NCI-H2107 (cell line): ENCODE data around the gene LRPAP1.

ENCODE experiments used
- DNase-seq: peaks from one replicate; lab custom pipeline; 2025; lab: John Stamatoyannopoulos, UW

Gene LRPAP1

DNA sequence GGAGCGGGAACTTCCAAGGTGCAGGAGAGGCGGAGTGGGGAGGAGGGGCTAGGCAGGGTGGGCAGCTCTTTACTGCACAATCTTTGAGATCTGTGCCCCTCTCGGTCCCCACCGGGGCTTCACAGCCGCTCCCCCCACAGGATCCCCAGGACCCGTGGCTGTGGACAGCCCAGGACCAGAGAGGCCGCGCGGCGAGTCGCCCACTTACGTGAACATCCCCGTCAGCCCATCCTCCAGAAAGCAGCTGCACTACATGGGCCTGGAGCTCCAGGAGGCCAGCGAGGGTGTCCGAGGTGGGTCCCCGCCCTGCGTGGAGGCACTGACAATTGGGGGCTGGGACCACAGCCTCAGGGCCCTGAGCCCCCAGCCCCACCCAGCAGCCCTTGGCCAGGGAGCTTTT, 32.1 kb downstream of the LRPAP1 start:
- no peak for DNase-seq

DNA sequence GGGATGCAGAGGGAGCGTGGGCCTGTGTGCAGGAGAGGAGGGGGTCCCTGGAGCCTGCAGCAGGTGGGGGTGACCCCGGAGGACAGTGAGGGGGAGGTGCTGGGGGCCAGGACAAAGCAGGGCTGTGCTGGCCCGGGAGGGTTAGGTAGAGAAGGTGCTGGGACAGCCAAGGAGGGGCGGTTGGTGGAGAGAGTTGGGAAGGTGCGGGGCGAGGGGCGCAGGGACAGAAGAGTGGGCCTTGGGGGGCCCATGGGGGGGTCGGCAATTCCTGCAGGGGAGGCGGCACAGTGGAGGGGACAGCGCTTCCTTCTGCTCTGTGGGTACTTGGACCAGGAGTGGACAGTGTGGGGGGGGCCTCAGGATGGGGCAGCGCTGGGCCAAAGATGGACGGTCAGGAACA, 32.5 kb downstream of the LRPAP1 start:
- DNase-seq = no peak

DNA sequence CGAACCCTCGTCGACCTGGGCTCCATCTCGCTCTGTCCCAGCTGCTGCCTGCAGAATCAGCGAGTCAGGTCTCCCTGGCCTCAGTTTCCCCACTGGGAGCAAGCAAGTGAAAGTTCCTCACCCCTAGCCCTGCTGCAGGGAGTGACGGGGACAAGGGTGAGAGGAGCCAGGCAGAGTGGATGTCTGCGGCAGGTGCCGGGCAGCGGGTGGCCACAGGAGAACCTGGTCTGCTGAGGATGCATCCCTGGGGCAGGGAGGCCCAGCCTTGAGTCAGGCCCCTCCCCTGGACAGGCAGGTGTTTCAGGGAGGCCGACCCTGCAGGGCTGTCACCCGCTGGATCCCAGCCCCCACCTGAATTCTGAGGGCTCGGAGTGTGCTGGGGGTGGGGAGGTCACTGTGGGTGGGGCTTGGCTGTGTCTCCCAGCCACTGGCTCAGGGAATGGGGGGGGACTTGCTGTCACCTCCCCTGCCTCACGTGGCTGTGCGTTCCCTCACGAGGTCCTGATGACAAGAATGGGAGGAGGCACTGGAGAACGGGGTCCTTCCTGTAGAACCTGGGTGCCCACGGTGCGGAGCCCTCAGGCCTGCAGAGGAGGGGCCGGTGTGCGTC, 33.2 kb downstream of the LRPAP1 start:
- DNase-seq = no peak

DNA sequence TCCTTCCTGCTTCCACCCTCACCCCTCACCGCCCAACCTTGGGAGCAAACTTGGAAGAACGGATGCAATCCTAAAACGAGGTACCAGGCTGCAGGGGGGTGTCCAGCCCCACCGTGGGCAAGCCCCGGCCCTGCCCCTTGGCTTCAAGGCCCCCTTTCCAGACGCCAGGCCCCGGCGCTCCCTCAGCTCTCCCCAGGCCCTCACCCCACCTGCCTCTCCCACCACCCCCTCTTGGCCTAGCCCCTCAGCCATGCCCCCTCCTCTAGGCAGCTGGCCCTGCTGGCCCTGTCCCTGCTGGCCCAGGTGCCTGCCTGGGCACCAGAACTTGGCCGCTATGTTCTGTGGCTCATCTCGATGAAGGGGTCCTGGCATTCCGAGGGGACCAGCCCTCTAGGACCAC, 33.8 kb downstream of the LRPAP1 start:
- no peak for DNase-seq

DNA sequence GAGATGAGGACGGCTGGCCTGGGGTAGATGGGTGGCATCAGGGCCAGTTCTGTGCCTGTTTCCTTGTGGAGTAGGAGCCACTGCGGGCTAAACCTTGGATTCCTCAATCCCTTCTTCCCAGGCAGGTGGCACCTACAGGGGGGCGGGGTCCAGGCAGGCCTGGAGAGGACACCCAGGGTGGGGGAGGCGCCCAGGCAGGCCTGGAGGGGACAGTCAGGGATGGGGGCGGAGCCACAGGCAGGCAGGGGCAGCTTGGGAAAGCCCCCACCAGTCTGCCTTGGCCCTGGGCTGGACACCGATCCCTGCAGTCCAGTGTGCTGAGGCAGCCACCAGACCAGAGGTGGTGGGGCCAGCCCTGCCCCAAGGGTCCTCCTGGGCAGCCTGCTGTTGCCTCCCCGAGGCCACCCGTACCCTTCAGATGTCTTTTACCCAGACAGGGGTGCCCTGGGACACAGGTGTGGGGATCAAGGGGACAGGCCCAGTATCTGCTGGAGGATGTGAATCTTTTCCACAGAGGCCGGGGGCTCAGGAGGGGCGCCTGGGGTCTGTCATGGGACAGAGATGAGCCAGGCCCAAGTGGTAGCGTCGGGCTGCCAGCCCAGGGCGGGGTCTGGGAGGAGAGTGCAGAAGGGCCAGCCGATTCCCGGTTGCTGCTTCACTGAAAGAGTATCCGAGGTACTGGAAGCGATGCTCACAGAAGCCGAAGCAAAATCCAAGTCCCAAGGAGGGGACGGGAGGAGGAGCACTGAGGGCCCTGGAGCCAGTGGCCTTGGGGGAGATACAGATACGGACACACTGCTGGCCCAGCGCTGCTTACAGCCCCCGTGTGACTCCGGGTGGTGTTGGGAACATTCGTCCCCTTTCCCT, 34.5 kb downstream of the LRPAP1 start:
- no peak for DNase-seq

DNA sequence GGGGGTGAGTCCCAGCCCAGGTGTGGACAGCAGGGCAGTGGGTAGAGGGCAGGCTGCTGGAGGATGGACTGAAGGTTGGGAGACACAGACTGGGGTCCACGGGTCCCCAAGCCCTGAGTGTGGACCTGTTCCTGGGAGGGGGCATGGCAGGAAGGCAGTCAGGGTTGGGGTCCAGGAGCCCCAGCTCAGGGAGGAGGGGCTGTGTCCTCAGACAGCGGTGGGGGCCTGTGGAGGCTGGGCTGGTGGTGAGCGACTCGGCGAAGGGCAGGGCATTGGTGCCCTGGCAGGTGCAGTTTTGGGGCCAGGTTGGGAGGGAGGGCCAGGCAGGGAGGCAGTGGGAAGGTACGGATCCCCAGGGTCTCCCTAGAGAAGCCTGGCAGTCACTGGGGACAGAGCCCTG, 35.1 kb downstream of the LRPAP1 start:
- no peak for DNase-seq

DNA sequence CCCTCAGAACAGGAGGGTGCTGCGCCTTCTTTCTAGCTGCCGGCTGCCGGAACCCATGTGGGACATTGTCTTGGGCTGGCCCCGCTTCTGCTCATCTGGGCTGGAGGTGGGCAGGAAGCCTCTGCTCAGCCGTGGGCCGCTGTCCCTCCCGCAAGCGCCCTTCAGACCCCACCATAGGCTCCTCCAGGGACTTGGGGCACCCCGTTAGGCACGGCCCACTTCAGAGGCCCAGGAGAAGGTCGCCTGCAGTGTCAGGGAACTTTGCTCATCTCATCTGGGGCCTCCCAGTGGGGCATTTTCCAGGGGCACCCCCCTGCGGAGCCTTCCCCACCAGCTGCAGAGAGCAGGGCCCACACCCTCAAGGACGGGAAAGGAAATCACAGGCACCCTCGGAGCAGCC, 36.2 kb downstream of the LRPAP1 start:
- DNase-seq = no peak

DNA sequence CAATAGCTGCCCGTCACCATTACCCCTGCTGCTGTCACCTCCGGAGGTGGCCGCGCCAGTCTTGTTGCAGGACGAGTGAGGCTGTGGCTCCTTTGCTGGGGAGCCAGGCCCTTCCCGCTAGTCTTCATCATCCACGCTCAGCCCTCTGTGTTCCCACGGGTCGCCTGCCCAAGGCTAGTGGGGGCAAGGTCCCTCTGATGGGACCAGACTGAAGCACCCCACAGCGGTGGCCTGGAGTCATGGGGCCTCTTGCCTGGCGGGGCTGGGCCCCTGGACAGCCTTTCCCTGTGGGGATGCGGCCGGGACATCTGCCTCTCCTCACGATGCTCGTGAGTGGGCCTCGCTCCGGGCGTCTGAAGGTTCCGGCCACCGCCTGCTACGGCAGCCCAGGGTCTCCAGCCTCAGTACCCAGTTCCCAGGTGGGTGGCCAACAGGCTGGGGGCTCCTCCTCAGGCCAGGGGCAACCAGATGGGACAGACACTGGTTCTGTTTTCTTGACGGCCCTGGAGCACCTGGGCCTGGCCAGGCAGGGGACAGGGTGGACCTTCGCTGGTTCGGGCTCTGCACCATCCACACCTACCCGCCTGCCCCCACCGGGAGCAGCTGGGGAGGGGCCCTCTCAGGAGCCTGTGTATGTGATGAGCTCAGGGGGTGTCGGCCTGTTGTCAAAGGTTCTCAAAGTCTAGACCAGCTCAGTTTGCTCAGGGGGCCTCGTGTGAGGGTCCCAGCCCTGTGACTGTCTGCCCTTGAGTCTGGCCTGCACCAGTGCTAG, 36.8 kb downstream of the LRPAP1 start:
- no peak for DNase-seq

DNA sequence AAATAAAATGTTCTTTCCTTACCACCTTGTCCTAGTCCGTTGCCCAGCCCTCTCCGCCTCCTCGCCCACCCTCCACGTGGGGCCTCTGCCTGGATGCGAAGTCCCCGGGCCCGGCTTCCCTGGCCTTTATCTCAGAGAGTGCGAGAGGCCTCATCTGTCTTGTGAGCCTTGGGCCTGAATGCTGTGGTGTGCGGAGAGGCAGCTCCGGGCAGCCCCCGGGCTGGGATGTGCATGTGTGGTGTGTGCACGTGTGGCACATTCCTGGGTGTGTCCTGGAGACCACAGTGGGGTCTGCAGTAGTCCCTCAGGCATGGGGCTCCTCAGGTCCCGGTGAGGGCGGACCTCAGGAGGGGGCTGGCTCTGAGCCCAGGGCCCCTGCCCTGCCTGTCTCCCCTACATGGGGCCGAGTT, 37.8 kb downstream of the LRPAP1 start:
- DNase-seq = no peak

DNA sequence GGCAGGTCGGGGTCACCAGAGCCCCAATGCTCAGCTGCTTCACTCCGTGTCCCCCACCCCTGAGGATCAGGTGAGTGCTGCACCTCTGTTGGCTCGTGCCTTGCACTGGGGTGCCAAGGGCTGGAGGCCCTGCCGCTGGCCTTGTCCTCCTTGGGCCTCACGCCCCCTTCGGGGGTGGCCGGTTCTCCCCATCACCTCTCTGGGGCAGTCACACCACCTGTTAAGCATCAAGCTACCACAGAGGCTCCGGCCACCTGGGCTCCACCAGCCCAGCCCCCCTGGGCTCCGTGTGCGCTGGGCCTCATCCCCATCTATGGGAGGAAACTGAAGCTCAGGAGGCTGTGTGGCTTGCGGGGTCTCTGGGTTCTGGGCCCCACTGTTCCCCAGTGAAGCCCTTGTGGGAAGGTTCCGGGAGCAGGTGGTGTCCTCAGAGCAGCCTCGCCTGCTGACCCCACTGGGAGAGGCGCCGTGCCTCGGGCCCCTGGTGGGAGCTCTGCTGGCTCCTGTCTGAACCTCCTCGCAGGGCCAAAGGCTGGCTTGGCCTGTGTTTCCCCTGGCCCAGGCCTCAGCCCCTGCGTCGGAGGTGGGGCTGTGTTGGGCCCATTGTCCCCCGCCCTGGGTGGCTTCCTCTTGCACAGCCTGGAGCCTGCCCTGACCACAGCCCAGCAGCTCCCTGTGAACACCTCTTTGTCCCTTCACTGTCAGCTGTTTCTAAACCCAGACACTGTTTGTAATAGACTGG, 38.3 kb downstream of the LRPAP1 start:
- DNase-seq = no peak

DNA sequence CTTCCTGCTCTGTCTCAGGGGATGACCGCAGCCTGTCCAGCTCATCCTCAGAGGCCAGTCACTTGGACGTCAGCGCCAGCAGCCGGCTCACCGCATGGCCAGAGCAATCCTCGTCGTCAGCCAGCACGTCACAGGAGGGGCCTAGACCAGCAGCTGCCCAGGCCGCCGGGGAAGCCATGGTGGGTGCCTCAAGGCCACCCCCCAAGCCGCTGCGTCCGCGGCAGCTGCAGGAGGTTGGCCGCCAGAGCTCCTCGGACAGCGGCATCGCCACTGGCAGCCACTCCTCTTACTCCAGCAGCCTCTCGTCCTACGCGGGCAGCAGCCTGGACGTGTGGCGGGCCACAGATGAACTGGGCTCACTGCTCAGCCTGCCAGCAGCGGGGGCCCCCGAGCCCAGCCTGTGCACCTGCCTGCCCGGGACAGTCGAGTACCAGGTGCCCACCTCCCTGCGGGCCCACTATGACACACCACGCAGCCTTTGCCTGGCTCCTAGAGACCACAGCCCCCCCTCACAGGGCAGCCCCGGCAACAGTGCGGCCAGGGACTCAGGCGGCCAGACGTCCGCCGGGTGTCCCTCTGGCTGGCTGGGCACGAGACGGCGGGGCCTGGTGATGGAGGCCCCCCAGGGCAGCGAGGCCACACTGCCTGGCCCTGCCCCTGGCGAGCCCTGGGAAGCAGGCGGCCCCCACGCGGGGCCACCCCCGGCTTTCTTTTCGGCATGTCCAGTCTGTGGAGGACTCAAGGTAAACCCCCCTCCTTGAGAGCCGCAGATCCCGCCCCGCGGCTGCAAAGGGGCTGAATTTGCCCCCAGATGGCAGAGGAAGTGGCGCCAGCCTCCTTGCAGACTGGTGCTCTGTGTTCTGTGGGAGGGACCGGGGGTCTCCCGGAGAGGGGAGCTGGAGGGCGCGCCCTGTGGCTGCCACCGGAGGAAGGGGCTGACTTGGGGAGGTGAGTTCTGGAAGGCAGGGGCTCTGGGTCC, 39.2 kb downstream of the LRPAP1 start:
- DNase-seq = no peak

DNA sequence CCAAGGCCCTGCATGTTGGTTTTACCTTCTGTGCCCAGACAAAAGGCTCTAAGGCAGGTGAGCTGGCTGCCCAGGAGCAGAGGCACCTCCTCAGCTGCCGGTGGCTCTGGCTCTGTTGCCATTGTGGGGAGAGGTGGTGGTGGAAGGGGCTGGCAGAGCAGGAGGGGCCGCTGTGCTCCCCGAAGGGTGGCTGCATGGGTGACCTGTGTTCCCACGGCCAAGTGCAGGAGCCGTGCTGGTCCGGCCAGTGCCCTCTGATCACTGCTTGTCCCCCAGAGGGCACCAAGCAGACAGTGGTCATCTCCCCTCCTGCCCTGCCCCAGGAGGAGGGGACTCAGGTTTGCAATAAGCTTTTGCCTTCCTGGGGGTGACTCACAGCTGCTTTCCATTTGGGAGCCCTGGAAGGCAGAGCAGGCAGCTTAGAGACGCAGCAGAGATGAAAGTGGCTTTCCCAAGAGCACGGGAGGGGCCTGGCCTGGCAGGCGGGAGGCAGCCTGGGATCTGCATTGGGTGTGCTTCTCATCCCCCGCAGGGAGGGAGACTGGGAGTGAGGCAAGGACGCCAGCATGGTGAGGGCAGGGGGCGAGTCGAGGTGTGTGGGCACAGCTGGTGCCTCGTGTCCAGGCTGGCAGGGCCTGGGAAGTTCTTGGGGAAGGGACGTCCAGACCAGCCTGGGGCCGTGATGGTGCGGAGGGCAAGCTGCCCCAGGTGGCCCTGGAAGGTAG, 40.4 kb downstream of the LRPAP1 start:
- no peak for DNase-seq

DNA sequence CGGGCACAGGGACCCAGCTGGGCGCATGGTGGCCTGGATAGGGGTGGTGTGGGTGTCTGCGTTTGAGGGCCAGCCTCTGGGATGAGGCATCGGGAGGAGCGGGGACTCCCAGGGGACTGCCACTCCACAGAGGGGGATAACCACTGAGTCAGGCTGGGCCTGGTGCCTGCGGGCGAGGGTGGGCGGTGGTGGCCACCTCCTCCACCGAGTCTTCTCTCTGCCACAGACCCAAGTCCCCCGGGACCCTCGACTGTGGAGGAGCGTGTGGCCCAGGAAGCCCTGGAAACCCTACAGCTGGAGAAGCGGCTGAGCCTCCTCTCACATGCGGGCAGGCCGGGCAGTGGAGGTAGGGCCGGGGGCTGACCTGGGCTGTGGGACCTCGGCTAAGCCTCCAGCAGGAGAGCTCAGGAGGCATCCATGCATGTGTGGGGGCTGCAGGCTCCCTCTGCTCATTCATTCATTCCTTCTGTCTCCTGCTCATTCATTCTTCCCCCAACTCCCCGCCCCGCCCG, 42.7 kb downstream of the LRPAP1 start:
- DNase-seq = no peak

DNA sequence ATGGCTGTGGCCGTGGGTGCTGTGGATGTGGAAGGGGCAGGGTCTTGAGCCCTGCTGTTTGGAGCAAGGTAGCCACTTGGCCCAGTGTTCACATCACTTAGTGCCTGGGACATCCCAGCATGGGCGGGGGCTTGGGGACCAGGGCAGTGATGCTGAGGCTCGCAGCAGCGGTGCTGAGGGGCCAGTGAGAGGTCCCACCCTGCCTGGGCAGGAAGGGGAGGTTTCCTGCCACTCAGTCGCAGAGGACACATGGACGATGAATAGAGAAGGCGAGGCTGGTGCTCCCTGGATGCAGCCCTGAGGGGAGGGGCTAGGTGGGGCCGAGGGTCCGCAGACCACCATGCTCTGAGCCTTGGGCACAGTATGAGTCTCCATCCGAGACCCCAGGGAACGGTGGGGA, 43.4 kb downstream of the LRPAP1 start:
- no peak for DNase-seq

DNA sequence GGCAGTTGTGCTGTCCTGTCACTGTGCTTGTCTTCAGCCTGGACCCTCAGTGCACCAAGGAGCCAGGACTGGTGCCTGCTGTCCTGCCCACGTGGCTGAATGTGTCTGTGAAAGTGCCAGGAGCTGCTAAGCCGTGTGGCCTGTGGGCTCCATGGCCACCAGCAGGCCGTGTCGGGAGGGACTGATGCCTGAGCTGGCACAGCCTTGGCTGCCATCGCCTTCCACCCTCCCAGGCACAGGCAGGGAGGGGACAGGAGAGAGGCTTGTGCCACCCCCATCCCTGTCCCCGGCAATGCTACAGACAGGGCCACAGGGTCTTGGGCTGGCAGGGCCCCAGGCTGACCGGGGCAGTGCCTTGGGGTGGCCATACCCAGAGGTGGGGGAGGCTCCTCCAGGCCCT, 44.4 kb downstream of the LRPAP1 start:
- DNase-seq = no peak

DNA sequence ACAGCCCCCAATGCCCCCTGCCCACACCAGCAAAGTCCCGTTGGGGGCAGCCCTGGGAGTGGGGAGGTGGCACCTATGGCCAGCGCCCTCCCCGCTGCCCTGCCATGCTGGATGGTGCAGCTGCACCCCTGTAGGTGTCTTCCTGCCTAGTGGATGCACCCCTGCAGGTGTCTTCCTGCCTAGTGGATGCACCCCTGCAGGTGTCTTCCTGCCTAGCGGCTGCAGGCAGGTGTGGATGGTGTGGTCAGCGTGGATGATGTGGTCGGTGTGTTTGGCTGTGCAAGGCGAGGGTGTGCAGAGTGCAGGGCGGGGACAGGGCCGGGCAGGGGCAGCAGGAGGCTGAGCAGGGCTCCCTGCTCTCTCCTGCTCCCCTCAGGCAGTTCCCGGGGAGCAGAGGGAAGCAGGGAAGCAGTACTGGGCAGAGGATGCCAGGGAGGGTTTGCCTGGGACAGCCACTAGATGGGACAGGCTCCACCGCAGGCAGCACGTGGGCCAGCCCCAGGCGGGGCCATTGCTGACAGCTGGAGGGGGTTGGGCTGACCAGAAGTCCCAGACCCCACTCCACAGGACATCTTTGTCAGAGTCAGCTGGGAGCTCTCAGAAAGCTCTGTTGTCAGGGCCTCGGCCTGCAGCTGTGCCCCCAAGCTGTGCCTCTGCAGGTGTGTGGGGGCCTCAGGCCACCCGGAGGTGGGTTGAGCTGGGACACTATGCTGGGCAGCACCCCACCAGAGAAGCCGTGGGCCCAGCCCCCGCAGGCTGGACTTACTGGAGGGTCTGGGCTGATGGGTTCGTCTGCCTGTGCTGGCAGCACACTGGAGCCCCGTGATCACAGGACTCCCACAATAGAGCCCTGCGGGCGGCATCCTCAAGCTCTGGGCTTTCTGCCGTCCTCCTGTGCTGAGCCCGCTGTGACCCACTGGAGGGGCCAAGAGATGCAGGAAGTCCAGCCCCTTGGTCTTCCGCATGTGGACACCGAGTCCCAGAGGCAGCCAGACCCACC, 45.4 kb downstream of the LRPAP1 start:
- no peak for DNase-seq

DNA sequence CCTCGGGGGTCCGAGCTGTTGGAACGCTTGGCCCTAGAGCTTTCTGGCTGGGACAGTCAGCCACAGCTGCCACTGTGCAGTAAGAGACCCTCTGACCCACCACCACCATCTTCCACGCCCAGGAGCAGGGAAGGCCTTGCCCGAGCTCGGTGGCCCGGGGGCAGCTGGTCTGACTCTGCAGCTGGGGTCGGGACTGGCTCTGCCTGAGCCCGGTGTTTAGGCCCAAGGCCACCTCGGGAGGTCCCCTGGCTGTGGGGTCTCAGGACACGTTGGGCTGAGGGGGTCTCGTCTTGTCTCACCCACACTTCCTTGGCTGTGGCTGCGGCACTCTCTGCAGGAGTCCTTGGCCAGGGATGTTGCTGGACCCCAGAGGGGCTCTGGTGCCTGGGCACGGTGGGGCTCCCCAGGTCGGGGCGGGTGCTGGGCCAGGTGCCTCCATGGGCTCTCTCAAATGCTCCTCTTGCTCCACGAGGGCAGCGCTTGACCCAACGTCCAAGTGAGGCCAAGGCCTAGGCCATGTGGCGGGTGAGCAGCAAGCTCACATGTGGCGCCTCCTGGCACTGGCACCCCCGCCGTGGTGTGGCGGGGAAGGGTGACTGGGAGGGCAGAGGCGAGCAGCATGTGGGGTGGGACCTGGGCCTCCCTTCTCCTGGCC, 46.2 kb downstream of the LRPAP1 start:
- DNase-seq = no peak

DNA sequence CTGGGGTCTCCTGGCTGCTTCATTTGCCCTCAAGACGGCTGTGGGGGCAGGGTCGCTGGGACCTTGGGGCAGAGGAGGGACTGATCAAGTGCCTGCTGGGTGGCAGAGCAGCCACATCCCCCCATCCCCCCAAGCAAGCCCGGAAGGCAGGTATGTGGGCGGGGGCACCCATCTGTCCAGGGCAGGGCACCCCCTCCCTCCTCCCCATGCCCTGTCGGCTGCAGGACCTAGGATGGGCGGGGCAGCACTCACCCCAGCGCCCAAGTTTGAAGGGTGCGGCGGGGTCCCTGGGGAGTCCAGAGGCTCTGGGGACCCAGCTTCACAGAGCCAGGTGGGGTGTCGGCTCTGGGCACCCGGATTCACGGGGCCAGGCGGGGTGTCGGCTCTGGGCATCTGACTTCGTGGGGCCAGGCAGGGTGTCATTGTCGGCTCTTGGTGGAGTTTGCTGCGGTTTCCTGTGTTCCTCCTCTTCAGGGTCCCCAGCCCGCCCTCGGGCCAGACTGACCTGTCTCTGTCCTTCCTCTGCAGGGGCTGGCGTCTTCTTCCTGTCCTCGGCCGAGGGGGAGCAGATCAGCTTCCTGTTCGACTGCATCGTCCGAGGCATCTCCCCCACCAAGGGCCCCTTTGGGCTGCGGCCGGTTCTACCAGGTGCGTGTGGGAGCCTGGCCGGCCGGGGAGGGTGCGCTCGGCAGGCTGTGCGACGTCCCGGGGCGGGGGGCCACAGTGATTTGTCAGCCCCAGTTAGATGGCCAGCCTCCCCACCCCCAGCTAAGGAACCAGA, 47.0 kb downstream of the LRPAP1 start:
- no peak for DNase-seq
